Osteocyte (in vitro differentiated cells): Measurements from ENCODE around the gene BCR. TPM values are rescaled to one million over a fixed set of nuclear protein-coding genes. Genes with fewer than 3 reads are reported as not detected.

Experiments
- DNase-seq: peaks from one replicate; pipeline ENCODE4 v3.0.0; 2021; ENCODE audit warnings: mixed read lengths; ENCODE audit not compliant: unreplicated experiment; ENCODE audit errors: extremely low spot score
- H3K27ac Mint-ChIP-seq: one replicate; pipeline ENCODE4 v1.8.0; 2021; ENCODE audit warnings: mild to moderate bottlenecking, mixed read lengths; ENCODE audit not compliant: unreplicated experiment
- H3K27me3 Mint-ChIP-seq: one replicate; pipeline ENCODE4 v1.8.0; 2021; ENCODE audit warnings: mixed read lengths; ENCODE audit not compliant: unreplicated experiment
- H3K36me3 Mint-ChIP-seq: one replicate; pipeline ENCODE4 v1.8.0; 2021; ENCODE audit warnings: mixed read lengths; ENCODE audit not compliant: unreplicated experiment
- H3K4me1 Mint-ChIP-seq: one replicate; pipeline ENCODE4 v1.8.0; 2021; ENCODE audit warnings: mixed read lengths; ENCODE audit not compliant: unreplicated experiment
- H3K4me3 Mint-ChIP-seq: one replicate; pipeline ENCODE4 v1.8.0; 2021; ENCODE audit warnings: mild to moderate bottlenecking, moderate library complexity, mixed read lengths; ENCODE audit not compliant: unreplicated experiment
- H3K9me3 Mint-ChIP-seq: one replicate; pipeline ENCODE4 v1.8.0; 2021; ENCODE audit warnings: mixed read lengths; ENCODE audit not compliant: unreplicated experiment
- total RNA-seq: library from RNA; stranded (reverse); gene quantifications from 2 replicates; pipeline ENCODE4 v1.2.1, GENCODE V29; 2021
- TF ChIP-seq, protein P1 (sequence below): fragments of 200-600 bp; sonication (generic); IDR thresholded peaks from 2 replicates; pipeline ENCODE4 v1.5.0; 2021; ENCODE audit warnings: antibody characterized with exemption, mild to moderate bottlenecking, moderate library complexity

BCR gene
- total RNA-seq, 1 donor from 2014 or later: 35.3 TPM

GRCh38 chr22:23258826-23259170, 78.5 kb downstream of the BCR start:
- Mint-ChIP-seq H3K27me3 (no peaks in the 10 kb centered on the region), H3K36me3 (peaks cover 14% of the 10 kb centered on the region), H3K4me3 (no peak overlapping the region), H3K9me3 (no peaks in the 10 kb centered on the region), H3K4me1 (peaks cover 11% of the 10 kb centered on the region), H3K27ac (no peak overlapping the region)
- no peak for DNase-seq
- TF ChIP-seq, protein P1, sequence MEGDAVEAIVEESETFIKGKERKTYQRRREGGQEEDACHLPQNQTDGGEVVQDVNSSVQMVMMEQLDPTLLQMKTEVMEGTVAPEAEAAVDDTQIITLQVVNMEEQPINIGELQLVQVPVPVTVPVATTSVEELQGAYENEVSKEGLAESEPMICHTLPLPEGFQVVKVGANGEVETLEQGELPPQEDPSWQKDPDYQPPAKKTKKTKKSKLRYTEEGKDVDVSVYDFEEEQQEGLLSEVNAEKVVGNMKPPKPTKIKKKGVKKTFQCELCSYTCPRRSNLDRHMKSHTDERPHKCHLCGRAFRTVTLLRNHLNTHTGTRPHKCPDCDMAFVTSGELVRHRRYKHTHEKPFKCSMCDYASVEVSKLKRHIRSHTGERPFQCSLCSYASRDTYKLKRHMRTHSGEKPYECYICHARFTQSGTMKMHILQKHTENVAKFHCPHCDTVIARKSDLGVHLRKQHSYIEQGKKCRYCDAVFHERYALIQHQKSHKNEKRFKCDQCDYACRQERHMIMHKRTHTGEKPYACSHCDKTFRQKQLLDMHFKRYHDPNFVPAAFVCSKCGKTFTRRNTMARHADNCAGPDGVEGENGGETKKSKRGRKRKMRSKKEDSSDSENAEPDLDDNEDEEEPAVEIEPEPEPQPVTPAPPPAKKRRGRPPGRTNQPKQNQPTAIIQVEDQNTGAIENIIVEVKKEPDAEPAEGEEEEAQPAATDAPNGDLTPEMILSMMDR: no peak

- no peaks in the 10 kb centered on the region for H3K9me3 Mint-ChIP-seq
- H3K4me1 Mint-ChIP-seq: peaks cover 11% of the 10 kb centered on the region
- TF ChIP-seq, protein P1: no peak
- peaks cover 14% of the 10 kb centered on the region for H3K36me3 Mint-ChIP-seq
- H3K27ac Mint-ChIP-seq: no peak overlapping the region
- no peaks in the 10 kb centered on the region for H3K27me3 Mint-ChIP-seq
- DNase-seq: no peak
- H3K4me3 Mint-ChIP-seq: no peak overlapping the region
Observed at GRCh38 chr22:23259916-23260644, 79.8 kb downstream of the BCR start.

DNA sequence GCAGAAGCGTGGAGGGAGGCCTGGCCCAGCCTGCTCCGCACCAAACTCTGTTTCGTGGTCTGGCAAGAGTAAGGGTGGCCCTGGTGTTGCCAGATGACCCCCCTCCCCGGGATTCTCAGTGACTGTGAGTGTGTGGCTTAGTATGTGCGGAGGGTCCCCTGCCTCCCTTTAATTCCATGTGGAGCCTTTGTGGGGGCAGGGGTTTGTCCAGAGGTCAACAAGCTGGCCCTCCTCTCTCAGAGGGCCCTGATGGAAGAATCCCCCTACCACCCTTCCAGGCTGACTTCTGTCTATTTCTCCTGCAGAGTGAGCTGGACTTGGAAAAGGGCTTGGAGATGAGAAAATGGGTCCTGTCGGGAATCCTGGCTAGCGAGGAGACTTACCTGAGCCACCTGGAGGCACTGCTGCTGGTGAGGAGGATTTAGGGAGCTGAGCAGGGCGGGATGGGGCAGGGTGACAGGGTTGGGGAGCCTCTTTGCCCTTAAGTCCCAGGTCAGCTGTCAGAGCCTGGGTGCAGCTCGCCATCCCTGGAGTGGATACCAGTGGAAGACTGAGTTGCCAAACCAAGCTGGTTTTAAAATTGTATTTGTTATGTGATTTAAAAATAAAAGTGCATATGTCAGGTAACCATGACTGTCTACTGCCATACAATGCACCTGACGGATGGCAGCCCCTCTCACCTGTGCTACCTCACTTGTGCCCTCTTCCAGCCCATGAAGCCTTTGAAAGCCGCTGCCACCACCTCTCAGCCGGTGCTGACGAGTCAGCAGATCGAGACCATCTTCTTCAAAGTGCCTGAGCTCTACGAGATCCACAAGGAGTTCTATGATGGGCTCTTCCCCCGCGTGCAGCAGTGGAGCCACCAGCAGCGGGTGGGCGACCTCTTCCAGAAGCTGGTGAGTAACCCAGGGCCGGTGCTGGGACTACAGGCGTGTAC, 80.6 kb downstream of the BCR start:
- peaks cover 16% of the 10 kb centered on the region for H3K36me3 Mint-ChIP-seq
- peaks cover 11% of the 10 kb centered on the region for H3K4me1 Mint-ChIP-seq
- TF ChIP-seq, protein P1: no peak
- H3K27me3 Mint-ChIP-seq: no peaks in the 10 kb centered on the region
- H3K4me3 Mint-ChIP-seq: no peak overlapping the region
- no peak for DNase-seq
- H3K27ac Mint-ChIP-seq: no peak overlapping the region
- no peaks in the 10 kb centered on the region for H3K9me3 Mint-ChIP-seq

DNA sequence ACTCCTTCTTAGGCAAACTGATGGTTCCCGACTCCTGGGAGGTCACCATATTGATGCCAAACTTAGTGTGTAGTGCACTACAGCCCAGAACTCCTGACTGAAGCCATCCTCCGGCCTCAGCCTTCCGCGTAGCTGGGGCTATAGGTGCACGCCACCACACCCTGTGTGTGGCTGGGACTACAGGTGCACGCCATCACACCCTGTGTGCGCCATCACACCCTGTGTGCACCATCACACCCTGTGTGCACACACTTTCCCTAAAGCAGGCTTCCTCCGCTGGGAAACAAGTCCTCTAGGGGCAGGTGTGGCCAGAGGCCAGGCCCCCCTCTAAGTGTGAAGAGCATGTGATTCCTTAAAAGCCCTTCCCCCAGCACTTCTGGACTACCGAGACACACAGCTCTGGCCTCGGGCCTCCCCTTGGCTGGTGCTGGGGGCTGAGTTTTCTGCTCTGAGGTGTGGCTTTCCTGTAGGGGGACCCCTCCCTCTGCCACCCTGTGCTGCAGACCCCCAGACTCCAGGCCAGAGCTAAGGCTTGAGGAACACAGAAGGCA, 81.7 kb downstream of the BCR start:
- TF ChIP-seq, protein P1: no peak
- DNase-seq: no peak
- Mint-ChIP-seq H3K27ac (no peak overlapping the region), H3K36me3 (peaks cover 16% of the 10 kb centered on the region), H3K27me3 (no peaks in the 10 kb centered on the region), H3K4me3 (no peak overlapping the region), H3K9me3 (no peaks in the 10 kb centered on the region), H3K4me1 (peaks cover 7% of the 10 kb centered on the region)
